GM10847 (cell line): Measurements from ENCODE around the gene CCT3.

ENCODE experiments used
- POLR2A ChIP-seq: IDR thresholded peaks from 2 replicates; pipeline ENCODE4 v1.6.1; 2011; ENCODE audit not compliant: insufficient read length; ENCODE audit errors: extremely low read depth

CCT3 gene

DNA sequence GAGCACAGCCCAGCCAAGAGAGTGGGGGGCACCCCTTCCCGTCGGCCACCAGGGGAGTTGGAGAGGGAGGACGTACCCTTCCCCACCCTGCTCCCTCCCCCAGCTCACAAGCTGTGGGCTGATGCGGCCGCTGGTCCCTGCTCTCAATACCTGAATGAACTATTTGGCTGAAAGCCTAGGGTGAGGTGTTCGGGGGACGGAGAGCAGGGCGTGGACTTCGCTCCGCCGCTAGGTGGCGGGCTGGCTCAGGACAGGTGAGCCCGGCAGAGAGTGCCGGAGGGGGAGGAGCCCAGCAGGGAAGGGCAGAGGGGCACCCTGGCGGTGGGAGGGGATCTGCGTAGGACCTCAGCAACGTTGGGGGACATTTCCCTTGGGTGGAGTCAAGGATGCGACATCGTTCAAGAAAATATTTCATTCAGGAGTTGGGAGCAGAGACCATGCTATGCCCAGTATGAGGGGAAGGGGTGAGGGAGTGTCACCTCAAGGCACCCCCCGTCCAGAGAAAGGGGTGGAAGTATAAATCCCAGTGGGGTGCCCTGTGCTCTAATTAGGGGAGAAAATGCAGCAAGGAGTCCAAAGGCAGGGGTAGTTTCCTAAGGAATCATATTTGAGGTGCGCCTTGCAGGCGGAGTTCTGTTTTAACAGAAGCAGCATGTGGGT is 18.9 kb upstream of the CCT3 start:
- TF ChIP-seq POLR2A, result no peak

DNA sequence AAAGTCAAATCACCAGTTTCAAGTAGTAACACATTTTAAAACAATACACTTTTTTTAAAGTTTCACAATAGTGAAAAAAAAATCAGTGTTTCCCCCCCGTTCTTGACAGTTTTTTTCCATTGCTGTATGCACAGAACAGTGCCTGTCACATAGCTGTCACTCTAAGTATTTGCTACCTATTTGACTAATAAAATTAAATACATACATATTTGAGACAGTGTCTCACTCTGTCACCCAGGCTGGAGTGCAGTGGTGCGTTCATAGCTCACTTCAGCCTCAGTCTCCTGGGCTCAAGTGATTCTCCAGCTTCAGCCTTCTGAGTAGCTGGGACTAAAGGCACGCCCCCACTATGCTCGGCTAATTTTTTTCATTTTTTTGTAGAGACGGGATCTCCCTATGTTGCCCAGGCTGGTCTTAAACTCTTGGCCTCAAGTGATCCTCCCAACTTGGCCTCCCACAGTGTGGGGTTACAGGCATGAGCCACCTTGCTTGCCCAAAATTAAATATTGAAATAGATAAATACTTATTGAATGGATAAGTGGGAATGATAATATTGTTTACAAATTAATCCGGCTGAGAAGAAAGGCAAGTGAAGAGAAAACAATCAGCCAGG is 18.3 kb upstream of the CCT3 start:
- no peak for TF ChIP-seq POLR2A

DNA sequence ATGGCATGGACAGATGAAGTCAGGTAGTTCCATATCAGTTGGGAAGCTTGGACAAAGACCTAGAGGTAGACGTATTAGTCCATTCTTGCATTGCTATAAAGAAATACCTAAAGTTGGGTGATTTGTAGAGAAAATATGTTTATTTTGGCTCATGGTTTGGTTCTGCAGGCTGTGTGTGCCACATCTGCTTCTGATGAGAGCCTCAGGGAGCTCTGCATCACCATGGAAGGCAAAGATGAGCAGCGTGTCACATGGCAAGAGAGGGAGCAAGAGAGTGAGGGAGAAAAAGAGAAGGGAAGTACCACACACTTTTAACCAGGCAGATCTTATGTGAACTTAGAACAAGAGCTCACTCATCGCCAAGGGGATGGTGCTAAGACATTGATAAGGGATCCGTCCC is 9.2 kb upstream of the CCT3 start:
- TF ChIP-seq POLR2A, result no peak

DNA sequence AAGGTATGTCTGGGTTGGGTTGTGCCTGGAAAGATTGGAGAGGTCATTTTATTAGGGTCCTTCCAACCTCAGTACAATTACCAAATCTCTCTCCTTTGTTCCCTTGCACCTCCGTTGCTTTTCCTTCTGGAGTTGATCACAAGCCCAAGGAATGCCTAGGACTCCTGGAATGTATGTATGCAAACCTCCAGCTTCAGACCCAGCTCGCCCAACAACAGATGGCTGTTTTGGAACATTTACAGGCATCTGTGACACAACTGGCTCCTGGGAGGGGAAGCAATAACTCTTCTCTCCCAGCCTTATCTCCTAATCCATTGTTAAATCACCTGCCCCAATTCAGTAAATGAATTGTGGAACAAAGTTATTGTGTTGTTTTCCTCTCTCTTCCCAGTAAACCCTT is 8.5 kb upstream of the CCT3 start:
- TF ChIP-seq POLR2A, result no peak

DNA sequence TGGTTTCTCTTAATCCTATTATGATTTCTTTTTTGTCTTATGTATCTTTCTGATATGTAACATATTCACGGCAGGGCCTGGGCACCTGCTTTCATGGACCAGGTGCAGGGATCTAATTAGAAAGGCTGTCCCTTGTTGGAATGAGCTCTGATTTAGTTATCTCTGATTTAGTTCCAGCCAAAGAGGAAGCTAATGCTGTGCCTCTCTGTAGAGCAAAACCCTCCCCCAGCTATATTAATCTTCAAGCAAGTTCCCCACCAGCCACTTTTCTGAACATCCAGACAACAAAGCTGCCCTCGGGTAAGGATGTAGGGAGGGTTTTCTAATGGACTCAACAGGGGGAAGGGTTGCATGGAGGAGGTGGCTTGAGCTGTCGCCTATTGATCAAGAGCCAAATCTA is 6.3 kb upstream of the CCT3 start:
- no peak for TF ChIP-seq POLR2A

DNA sequence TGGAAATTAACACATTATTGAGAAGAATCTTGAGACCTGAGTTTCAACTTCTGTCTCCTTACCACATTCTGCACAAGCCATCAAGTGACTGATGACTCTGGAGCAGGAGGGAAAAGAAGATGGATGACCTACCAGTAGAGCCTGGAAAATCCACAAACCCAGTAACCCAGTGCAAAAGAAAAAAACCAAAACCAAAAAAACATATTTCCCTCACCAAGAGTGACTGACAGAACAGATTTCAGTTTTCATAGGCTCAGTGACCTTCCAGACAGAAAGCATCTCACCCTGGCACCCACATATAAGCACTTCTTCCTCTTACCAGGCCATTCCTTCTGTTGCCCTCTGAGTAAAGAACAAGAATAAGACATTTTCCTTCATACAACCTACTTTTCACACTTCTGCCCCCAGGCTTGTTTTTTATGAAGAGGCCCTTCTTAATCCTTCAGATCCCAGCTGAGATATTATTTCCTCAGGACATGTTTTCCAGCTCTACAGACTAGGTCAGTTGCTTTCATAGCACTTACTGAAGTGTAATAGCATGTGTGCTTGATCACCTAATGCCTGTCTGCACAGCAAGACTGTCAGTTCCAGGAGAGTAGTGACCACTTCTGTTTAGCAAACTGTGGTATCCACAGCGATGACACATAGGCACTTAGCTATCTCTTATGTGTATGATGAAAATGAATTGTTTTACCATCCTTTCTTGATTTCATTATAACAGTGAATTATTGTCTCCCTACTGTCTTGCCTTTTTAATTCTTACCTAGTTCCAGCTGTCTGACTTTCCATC is 4.3 kb upstream of the CCT3 start:
- no peak for TF ChIP-seq POLR2A

DNA sequence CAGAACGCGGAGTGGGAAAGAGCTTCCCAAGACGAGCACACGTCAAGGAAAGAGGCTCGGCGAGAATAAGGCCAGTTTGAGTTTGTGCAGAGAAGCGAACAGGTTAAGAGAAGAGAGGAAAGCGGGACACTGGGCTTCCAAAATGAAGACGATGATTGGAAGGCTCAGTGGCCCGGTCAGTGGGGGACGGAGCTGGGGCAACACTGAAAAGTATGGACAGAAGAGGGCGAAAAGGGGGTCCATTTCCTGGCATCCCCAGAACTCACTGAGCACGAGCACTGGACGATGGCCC is 258 bp downstream of the CCT3 start:
- TF ChIP-seq POLR2A, result no peak

DNA sequence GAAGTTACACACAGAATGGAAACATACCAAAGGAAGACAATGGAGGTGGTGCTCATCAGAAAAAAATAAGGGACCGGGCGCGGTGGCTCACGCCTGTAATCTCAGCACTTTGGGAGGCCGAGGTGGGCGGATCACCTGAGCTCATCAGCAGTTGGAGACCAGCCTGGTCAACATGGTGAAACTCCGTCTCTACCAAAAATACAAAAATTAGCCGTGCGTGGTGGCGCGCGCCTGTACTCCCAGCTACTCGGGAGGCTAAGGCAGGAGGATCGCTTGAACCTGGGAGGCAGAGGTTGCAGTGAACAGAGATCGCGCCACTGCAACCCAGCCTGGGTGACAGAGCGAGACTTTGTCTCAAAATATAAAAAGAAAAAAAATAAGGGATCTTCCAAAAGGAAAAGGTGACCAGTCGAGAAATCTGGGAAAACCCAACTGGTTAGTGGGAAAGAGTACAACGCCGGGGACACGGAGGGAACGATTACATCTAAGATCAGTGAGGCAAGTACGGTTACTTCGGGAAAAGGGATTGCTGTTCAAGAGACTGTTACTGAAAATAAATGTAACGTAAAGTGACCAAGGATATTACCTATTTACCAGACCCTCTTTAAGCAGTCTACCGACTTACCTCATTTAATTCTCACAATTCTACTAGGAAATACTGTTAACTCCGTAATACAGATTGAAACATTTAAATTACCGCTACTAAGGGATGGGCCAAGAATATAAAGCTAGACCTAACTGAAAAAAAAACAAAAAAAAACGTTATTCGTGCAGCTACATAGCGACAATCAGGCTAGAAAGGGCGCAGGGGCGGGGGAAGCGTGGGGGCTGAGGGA is 822 bp downstream of the CCT3 start:
- no peak for TF ChIP-seq POLR2A

DNA sequence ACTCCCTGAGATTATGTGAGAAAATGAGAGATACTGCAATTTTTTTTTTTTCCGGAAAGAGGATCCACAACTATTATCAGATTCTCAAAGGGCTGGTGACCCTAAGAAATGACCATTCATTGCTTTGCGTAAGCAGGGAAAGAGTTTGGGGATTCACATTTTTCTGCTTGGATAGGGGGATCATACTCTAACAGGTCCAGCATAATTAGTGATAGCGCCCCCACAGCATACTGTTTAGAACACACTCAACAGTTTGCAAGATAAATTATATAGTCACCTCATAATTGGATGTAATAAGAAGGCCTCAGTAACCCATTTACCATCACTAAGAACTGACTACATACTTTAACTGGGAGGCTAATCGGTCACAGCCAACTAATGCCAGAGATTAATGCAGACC is 1.9 kb downstream of the CCT3 start:
- no peak for TF ChIP-seq POLR2A

DNA sequence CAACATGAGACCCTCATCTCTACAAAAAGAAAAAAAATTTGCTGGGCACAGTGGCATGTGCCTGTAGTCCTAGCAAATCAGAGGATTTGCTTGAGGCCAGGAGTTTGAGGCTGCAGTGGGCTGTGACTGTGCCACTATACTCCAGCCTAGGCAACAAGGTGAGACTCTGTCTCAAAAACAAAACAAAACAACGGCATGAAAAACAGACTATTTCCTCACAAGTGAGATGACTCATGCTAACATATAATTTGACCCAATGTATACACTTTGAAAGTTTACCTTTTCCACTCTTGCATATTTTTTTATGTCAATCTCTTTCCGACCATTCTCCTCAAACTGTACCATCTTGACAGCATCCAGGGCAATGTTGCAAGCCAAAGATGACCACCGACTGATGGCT is 17.5 kb downstream of the CCT3 start:
- no peak for TF ChIP-seq POLR2A

DNA sequence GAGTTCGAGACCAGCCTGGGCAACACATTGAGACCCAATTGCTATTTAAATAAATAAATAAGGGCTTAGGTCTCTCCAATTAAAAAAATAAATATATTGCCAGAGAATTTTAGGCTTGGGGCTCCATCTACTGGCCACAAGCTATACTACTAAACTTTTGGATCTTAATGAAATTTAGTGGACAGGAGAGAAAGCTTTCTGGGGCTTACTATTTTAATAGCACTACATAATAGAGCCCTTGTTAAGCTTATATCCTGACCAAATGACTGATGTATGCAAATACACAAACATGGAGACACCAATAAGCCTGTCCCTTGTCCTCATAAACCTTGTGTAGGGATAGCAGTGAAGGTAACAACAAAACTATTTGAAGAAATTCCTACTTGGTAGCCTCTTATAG is 18.4 kb downstream of the CCT3 start:
- no peak for TF ChIP-seq POLR2A

DNA sequence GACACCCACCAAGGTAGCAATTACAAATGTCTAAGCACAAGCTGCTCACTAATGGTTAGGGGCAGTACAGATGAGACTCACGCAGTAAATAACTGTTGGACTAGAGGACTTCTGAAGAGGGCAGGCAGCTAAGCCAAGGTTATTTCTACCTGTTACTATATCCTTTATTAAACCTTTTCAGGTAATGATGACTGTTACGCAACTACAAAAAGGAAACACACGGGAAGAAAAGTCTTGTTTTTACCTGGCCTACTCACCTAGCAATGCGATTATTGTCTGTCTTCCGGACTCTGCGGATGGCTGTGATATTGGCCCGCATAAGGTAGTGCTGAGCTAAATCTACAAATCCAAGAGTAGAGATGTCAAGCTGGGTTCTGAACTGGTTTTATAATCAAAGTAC is 21.2 kb downstream of the CCT3 start:
- no peak for TF ChIP-seq POLR2A

DNA sequence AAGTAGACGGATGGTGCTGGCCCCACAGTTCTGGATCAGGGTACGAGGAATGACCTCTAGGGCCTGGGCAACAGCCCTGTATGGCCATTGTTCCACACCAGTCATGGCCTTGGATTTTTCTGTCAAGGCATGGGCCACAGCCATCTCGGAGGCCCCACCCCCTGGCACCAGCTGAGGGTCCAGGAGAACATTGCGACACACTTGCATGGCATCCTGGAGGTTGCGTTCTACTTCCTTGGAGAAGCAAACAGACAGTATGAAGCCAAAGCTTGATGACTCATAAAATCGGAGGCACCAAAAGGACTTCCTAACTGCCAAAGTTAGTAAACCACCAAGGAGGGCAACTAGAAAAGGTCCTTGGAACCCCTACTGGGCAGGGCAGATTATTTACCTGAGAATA is 27.1 kb downstream of the CCT3 start:
- TF ChIP-seq POLR2A, result no peak

DNA sequence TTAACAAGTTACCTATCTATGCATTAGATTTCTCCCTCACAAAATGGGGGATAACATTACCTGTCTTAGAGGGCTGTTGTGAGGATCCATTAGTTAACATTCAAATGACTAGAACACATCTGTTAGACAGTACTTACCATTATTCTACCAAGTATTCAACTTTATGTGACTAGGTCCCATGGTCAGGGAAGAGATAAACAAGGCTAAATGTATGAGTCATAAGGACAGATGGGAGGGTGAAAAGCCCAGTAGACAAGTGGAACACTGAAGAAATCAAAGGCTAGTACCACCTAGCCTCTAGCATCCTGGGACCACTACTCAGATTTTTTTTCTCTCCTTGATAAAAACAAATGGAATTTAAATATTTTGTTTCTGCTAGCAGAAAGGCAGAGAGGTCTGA is 30.0 kb downstream of the CCT3 start:
- TF ChIP-seq POLR2A, result no peak

DNA sequence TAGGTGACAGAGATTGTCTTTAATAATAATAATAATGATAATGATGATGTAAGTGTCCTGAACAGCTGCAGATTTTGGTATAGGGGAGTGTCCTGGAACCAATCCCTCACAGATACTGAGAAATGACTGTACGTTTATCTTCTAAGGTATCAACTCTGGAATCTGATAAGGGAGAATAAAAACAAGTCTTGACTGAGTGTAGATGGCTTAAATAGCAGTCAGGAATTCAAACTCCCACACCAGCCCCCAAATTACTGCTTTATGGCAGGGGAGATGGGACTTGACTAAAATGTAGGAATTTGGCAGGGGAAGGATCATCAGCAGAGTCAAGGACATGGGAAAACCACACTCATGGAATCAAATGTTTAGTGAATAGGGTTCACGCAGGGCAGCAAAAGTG is 32.9 kb downstream of the CCT3 start:
- no peak for TF ChIP-seq POLR2A

DNA sequence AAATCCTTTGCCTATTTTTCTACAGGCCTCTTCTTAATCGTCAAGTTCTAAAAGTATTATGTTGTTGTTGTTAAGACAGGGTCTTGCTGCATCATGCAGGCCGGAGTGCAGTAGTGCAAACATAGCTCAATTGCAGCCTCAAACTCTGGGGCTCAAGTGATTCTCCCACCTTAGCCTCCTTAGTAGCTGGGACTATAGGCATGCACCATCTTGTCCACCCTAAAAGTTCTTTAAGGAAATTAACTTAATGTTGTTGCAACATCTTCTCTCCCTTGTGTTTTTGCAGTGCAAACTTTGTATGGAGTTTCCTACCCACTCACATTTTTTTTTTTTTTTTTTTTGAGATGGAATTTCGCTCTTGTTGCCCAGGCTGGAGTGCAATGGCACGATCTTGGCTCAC is 34.9 kb downstream of the CCT3 start:
- TF ChIP-seq POLR2A, result no peak
